ENCODE measurements around the gene IRF4. TPM values are rescaled to one million over a fixed set of nuclear protein-coding genes. Genes with fewer than 3 reads are reported as not detected.

The IRF4 gene
- polyA plus RNA-seq, 1 of the 3 experiments (the other 2 are of a cell fraction), result not detected

- peaks cover 89% of the 10 kb centered on the region for H3K27me3 ChIP-seq (ENCODE audit: insufficient read depth)
Observed at GRCh38 chr6:392441-393390, 1.2 kb downstream of the IRF4 start.

More at GRCh38 chr6:392441-393390, 1.2 kb downstream of the IRF4 start:
- no peak for DNase-seq
- no peak overlapping the region for H3K4me2 ChIP-seq
- no peaks in the 10 kb centered on the region for H3K9me3 ChIP-seq
- no peak overlapping the region for H3K9ac ChIP-seq
- no peaks in the 10 kb centered on the region for H4K20me1 ChIP-seq (ENCODE audit: insufficient read depth)
- POLR2A ChIA-PET, result no interaction called here
- no peaks in the 10 kb centered on the region for H3K4me1 ChIP-seq (ENCODE audit: control insufficient read depth in 1 of 2, insufficient read depth in 2 of 2, low read depth in 1 of 2, low read length in 1 of 2)
- WGBS (ENCODE audit: low lambda C conversion rate), result 19% methylated on average over 21 of the region's 108 CpGs
- H2AFZ ChIP-seq (ENCODE audit: low read depth), result no peak overlapping the region
- TF ChIP-seq REST (IDR thresholded peaks at IDR 0.05; ENCODE audit: low read depth, low read length), result no peak
- TF ChIP-seq CHD2 (IDR thresholded peaks at IDR 0.05; ENCODE audit: low read length, partially characterized antibody), result no peak
- no peak for TF ChIP-seq GATA2 (CRISPR knock-in tag; IDR thresholded peaks at IDR 0.05)
- TF ChIP-seq JUND (IDR thresholded peaks at IDR 0.05), result no peak
- TF ChIP-seq USF1 (IDR thresholded peaks at IDR 0.05; ENCODE audit: borderline replicate concordance, low read depth), result no peak
- TF ChIP-seq MEF2A (IDR thresholded peaks at IDR 0.05; ENCODE audit: borderline replicate concordance, low read depth), result no peak
- no peak for TF ChIP-seq RXRA (IDR thresholded peaks at IDR 0.05; ENCODE audit: borderline replicate concordance, low read depth)
- CTCF ChIA-PET, result no interaction called here
- H3K27ac ChIP-seq (ENCODE audit: low read depth in 2 of 2, low read length in 1 of 2), result no peak overlapping the region
- no peaks in the 10 kb centered on the region for H3K79me2 ChIP-seq (ENCODE audit: insufficient read depth)
- no peaks in the 10 kb centered on the region for H3F3A ChIP-seq (replicated peaks; ENCODE audit: insufficient read depth)
- H3K36me3 ChIP-seq (replicated peaks in 1 of 2; ENCODE audit: control insufficient read depth in 1 of 2, insufficient read depth in 2 of 2, low read length in 1 of 2), result no peaks in the 10 kb centered on the region
- no peaks in the 10 kb centered on the region for H3K9me2 ChIP-seq
- H3K4me3 ChIP-seq (ENCODE audit: low read depth in 2 of 2, low read length in 1 of 2), result no peak overlapping the region

Data from SK-N-SH (cell line).